Nephron (organoid): ENCODE data around the gene RAB33B.

Experiments used
- H3K27ac Mint-ChIP-seq, 3 experiments: 2 replicates each; pipeline ENCODE4 v1.8.0; 2020; ENCODE audit warnings: mixed read lengths in 3 of 3, mild to moderate bottlenecking in 2 of 3, moderate library complexity in 1 of 3
- H3K27me3 Mint-ChIP-seq: 2 replicates; pipeline ENCODE4 v1.8.0; 2021; ENCODE audit warnings: low read depth, mild to moderate bottlenecking, moderate library complexity, mixed read lengths
- H3K36me3 Mint-ChIP-seq: 2 replicates; pipeline ENCODE4 v1.8.0; 2020; ENCODE audit warnings: low read depth, mixed read lengths
- H3K4me1 Mint-ChIP-seq: 2 replicates; pipeline ENCODE4 v1.8.0; 2020; ENCODE audit warnings: mixed read lengths
- H3K4me3 Mint-ChIP-seq, 3 experiments: 2 replicates each; pipeline ENCODE4 v1.8.0; 2020; ENCODE audit warnings: mild to moderate bottlenecking in 3 of 3, mixed read lengths in 3 of 3, moderate library complexity in 2 of 3
- H3K9me3 Mint-ChIP-seq: 2 replicates; pipeline ENCODE4 v1.8.0; 2020; ENCODE audit warnings: mixed read lengths
- TF ChIP-seq, protein P1 (sequence below), 3 experiments: fragments of 200-600 bp; sonication (generic); IDR thresholded peaks; one replicate each; pipeline ENCODE4 v1.5.0; 2021; ENCODE audit warnings: antibody characterized with exemption in 3 of 3; ENCODE audit not compliant: unreplicated experiment in 3 of 3

The RAB33B gene

DNA sequence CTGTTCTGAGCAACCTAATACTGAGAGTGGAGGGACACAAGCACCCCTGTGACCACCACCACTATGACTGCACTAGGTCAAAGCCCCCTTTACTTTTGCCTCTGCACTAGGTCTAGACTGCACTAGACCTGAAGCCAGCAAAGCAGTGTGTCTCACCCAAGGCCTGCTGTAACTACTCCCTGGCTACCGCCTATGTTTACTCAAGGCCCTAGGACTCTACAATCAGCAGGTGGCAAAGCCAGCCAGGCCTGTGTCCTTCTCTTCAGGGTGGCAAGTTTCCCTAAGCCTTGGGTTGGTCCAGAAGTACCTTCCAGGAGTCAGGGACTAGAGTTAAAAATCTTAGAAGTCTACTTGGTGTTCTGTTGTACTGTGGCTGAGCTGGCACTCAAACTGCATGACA lies 15.9 kb downstream of the RAB33B start:
- Mint-ChIP-seq H3K4me3 (no peak overlapping the region), H3K9me3 (peaks cover 42% of the 10 kb centered on the region), H3K27me3 (no peaks in the 10 kb centered on the region), H3K4me1 (no peaks in the 10 kb centered on the region), H3K27ac (no peak overlapping the region), H3K36me3 (peaks cover 63% of the 10 kb centered on the region)
- TF ChIP-seq, protein P1, sequence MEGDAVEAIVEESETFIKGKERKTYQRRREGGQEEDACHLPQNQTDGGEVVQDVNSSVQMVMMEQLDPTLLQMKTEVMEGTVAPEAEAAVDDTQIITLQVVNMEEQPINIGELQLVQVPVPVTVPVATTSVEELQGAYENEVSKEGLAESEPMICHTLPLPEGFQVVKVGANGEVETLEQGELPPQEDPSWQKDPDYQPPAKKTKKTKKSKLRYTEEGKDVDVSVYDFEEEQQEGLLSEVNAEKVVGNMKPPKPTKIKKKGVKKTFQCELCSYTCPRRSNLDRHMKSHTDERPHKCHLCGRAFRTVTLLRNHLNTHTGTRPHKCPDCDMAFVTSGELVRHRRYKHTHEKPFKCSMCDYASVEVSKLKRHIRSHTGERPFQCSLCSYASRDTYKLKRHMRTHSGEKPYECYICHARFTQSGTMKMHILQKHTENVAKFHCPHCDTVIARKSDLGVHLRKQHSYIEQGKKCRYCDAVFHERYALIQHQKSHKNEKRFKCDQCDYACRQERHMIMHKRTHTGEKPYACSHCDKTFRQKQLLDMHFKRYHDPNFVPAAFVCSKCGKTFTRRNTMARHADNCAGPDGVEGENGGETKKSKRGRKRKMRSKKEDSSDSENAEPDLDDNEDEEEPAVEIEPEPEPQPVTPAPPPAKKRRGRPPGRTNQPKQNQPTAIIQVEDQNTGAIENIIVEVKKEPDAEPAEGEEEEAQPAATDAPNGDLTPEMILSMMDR (IDR thresholded peaks at IDR 0.05; ENCODE audit: unreplicated experiment in 3 of 3), result no peak

DNA sequence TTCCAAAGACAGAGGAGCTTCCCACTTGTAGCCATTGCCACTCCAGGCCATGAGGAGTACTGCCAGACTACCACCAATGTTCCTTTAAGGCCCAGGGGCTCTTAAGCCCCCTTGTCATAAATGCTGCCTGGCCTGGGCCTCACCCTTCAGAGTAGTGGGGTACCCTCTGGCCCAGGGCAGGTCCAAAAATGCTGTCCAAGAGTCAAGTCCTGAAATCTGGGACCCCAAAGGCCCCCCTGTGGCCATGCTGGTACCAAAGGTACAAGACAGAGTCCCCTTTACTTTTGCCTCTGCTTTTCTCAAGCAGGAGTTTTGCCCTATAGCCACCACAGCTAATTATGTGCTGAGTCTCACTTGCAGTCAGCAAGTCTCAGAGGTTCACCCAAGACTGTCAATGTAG lies 16.4 kb downstream of the RAB33B start:
- peaks cover 63% of the 10 kb centered on the region for H3K36me3 Mint-ChIP-seq
- no peak overlapping the region for H3K27ac Mint-ChIP-seq
- peaks cover 40% of the 10 kb centered on the region for H3K9me3 Mint-ChIP-seq
- H3K4me3 Mint-ChIP-seq, result no peak overlapping the region
- TF ChIP-seq, protein P1 (IDR thresholded peaks at IDR 0.05; ENCODE audit: unreplicated experiment in 3 of 3), result no peak
- no peaks in the 10 kb centered on the region for H3K4me1 Mint-ChIP-seq
- H3K27me3 Mint-ChIP-seq, result no peaks in the 10 kb centered on the region

DNA sequence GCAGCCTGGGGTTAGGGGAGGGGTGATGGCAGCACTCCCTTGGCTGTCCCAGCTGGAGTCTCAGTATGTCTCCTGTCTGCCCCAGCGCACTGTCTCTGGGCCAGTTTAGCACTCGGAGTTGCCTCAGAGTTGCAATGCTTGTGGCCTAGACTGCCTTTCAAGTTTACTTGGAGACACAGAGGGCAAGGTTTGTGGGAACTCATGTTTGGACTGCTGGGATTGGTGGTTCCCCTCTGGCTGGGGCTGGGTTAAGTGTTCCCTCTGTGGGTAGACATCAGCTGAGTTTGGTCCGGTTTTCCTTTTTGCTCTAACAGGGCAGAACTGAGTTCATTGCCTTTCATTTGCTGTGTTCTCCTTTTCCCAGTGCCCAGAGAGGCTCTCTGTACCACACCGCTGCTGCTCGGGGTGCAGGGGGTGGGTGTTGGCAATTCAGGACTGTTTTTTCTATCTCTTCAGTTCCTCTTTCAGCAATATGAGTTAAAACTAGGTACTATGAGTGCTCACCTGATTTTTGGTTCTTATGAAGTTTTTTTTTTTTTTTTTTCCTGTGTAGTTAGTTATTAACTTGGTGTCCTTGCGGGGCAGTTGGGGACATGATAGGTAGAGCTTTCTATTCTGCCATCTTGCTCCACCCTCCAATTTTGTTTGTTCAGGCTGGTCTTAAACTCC lies 17.2 kb downstream of the RAB33B start:
- Mint-ChIP-seq H3K9me3 (peaks cover 40% of the 10 kb centered on the region), H3K4me1 (no peaks in the 10 kb centered on the region), H3K27me3 (no peaks in the 10 kb centered on the region), H3K36me3 (peaks cover 63% of the 10 kb centered on the region), H3K4me3 (no peak overlapping the region), H3K27ac (no peak overlapping the region)
- TF ChIP-seq, protein P1 (IDR thresholded peaks at IDR 0.05; ENCODE audit: unreplicated experiment in 3 of 3), result no peak

DNA sequence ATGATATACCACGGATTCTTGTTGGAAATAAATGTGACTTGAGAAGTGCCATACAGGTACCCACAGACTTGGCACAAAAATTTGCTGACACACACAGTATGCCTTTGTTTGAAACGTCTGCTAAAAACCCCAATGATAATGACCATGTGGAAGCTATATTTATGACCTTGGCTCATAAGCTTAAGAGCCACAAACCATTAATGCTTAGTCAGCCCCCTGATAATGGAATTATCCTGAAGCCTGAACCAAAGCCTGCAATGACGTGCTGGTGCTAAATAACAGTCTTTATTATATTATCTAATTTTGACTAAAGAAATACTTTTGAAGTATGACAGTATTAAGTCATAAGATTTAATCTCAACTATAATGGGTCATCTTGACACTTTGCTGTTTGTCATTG lies 18.9 kb downstream of the RAB33B start:
- TF ChIP-seq, protein P1 (IDR thresholded peaks at IDR 0.05; ENCODE audit: unreplicated experiment in 3 of 3), result no peak
- peaks cover 62% of the 10 kb centered on the region for H3K36me3 Mint-ChIP-seq

DNA sequence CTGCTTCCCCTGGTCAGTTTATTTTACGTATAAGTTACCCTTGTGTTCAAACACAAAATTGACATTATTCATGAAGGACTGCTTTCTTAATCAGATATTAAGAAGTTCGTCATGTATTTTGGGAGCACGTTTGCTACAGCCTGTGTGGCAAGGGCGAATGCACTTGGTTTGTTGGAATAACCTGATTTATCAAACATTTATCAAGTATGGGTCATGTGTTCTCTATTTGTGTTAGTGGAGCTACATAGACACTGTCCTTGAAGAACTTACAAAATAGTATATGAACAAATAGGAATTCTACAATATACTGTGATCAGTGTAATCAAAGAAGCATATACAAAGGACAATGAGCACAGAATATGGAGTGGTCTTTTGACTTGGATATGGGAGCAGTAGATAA lies 22.4 kb downstream of the RAB33B start:
- Mint-ChIP-seq H3K4me3 (no peak overlapping the region), H3K4me1 (no peaks in the 10 kb centered on the region), H3K27me3 (no peaks in the 10 kb centered on the region), H3K36me3 (peaks cover 27% of the 10 kb centered on the region), H3K9me3 (peaks cover 7% of the 10 kb centered on the region), H3K27ac (no peak overlapping the region)
- TF ChIP-seq, protein P1 (IDR thresholded peaks at IDR 0.05; ENCODE audit: unreplicated experiment in 3 of 3), result no peak

More for the DNA sequence above, 18.9 kb downstream of the RAB33B start:
- H3K9me3 Mint-ChIP-seq, result peaks cover 39% of the 10 kb centered on the region
- no peaks in the 10 kb centered on the region for H3K4me1 Mint-ChIP-seq
- no peak overlapping the region for H3K4me3 Mint-ChIP-seq
- no peak overlapping the region for H3K27ac Mint-ChIP-seq
- no peaks in the 10 kb centered on the region for H3K27me3 Mint-ChIP-seq

DNA sequence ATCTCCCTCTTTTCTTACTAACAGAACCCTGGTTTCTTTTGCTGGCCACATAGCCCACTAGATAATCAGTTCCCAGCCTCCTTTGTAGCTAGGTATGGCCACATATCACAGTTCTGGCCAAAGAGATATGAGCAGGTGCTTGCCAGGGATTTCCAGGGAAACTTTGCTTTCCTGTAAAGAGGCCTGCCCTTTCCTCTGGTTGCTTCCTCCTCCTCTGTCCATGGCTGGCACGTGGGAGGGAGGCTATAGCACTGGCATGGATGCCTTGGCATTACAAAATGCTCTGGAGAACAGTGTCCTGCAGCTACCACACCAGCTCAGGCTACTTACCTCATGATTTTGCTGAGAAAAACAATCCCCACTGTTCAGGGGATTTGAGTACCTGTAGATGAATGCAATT lies 27.5 kb downstream of the RAB33B start:
- TF ChIP-seq, protein P1 (IDR thresholded peaks at IDR 0.05; ENCODE audit: unreplicated experiment in 3 of 3), result no peak
- no peaks in the 10 kb centered on the region for H3K36me3 Mint-ChIP-seq
- H3K9me3 Mint-ChIP-seq, result no peaks in the 10 kb centered on the region
- no peaks in the 10 kb centered on the region for H3K27me3 Mint-ChIP-seq
- no peak overlapping the region for H3K4me3 Mint-ChIP-seq
- H3K27ac Mint-ChIP-seq, result no peak overlapping the region
- H3K4me1 Mint-ChIP-seq, result no peaks in the 10 kb centered on the region
